GM19099 (cell line): ENCODE data around the gene FSTL4.

ENCODE experiments used
- POLR2A ChIP-seq: IDR thresholded peaks from 3 replicates; pipeline ENCODE4 v1.6.1; 2011; ENCODE audit warnings: low read depth; ENCODE audit not compliant: insufficient read length; ENCODE audit errors: extremely low read depth

FSTL4 gene

DNA sequence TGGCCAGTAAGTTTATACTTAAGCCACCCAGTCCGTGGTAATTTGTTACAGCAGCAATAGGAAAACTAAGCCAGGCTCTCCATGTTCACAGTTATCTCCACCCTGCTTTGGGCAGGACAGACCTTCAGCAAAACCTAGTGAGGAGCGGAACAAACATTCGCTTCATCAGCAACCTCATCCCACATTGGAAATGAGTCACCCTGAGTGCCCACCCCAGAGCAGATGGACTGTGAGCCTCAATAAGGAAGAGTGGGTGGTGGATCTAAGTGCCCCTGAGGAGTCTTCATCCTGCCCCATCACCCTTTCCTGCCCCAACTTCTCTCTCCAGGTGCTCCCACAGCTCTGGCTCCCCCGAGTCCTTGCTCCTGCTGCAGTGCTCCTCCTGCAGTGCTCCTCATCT, 78.8 kb downstream of the FSTL4 start:
- TF ChIP-seq POLR2A: no peak

DNA sequence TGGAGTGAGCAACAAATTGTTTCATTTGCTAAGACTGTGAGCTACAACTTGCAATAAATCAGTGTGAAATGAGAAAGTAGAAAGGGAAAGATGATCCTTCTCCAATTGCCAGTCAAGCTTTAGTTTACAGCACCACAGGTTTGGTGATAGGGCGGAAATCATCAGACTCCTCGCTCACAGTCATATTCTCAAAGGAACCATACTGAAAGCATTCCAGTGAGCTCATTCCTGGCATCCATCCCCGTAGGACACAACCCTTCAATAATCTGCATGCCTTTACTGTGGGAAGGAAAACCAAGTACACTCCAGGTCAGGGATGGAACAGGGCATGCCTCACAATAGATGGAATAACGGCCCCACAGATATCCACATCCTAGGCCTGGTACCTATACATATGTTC, 80.7 kb downstream of the FSTL4 start:
- TF ChIP-seq POLR2A: no peak

DNA sequence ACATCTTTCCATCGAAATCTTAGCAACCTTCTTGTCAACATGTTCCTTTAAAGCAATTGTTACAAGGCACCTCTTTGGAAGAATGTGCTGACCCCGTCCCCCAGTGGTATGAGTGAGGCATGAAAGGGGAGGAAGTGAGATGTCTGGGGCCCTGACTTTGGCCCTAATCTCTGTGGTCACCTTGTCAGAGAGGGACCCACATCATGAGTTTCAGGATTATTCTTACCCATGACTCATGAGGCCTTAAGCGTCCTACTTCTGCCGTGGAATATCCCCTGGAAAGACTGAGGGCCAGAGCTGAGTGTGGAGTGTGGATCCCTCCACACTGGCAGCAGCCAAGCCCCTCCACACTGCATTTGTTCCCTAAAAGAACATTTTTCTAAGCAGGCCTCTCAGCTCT, 81.2 kb downstream of the FSTL4 start:
- TF ChIP-seq POLR2A: no peak

DNA sequence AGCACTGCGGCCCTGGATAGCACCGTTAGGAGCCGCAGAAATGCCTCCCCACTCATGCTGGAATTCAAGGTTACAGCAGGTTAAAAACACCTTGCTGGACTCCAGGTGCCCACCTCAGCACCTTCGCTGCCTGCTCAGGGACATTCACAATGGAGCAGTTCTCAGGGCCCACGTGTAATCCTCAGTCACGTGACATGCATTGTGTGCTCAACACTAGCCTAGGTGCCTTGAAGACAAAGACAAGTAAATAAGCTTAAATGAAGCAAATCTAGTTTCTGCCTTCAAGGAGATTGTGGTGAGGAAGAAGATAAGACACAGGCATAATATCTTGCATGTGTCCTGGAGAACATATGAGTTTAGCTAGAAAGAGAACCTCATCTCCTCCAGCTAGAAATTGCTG, 82.1 kb downstream of the FSTL4 start:
- no peak for TF ChIP-seq POLR2A

DNA sequence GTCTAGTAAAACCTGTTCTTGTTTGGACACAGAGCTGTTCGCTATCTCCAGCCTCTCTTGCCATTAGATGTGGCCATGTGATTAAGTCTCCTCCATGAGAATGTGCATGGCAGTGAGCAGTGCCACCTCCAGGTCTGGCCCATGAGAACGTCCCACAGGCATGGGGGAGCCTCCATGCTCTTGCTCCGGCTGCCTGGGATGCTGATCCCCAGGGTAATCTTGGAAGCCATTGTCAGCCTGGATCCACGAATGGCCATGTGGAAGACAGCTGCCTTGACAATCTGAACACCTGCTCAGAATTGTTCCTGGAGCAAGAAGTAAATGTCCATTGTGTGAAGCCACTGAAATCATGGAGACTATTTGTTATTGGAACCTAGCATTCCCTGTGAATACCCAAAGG, 83.5 kb downstream of the FSTL4 start:
- TF ChIP-seq POLR2A: no peak

DNA sequence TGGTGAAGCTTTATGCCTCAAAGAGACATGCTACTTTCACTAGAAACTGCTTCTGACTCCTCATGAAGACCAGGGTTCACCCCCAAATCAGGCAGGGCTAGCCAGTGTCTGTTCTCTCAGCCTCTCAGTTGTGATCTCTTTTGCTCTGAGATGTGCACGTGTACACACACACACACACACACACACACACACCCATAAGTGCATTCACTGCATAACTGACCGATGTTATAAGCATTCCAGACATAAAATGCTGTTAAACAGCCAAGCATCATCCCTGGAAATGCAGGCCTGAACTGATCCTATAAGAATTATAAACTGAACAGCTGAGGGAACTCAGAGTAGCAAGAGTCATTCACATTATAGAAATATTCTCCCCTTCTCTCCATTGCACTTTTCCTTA, 85.0 kb downstream of the FSTL4 start:
- no peak for TF ChIP-seq POLR2A

DNA sequence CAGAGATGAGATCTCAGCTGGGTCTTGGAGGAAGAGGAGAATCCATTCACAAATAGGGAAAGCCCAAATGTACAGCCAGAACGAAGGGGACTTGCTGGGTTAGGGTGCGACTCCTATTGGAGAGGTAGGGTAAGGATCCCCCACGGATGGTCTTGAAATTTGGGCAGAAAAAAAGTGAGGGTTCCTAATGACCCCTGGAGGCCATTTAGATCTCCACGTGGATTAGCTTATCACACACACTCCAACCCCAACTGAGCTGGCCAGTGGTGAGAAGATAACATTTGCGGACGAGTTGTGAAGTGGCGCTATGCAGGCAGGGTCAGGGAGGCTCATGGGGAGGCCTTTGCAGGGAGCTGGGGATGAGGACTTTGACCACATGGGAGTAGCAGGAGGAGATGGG, 86.0 kb downstream of the FSTL4 start:
- TF ChIP-seq POLR2A: no peak

DNA sequence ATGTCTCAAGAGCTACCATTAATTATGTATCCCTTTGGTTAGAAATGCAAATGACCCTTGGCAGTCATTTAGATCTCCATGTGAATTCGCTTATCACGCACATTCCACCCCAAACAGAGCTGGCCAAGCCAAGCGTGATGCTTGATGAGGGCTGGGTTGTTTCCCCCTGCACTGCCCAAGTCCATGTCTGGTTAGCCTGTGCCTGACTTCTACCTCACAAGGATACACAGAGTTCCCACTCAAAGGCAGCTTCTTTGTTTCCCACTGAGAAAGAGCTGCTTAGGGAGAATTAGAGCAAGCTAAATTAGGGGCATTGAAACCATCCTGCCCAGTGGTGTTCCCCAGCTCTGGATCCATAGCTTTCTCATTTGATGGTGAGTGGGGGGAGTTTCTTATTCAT, 87.2 kb downstream of the FSTL4 start:
- TF ChIP-seq POLR2A: no peak

DNA sequence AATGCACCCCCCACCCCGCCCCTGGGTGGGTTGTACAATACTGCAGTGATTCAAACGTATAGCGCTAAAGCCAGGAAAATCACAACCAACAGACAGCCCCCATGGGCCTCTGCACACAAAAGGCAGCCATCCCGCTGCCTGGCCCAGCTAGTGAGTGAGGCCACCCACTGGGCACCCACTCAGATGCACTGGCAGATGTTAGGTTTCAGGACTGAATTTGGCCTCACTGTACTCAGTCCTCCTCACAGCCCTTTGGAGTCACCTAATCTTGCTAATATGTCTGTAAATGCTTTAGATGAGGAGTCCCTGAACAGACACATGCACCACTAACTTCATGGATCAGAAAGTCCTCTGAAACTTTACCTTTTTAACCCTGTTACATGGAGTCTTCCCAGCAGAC, 87.7 kb downstream of the FSTL4 start:
- TF ChIP-seq POLR2A: no peak

DNA sequence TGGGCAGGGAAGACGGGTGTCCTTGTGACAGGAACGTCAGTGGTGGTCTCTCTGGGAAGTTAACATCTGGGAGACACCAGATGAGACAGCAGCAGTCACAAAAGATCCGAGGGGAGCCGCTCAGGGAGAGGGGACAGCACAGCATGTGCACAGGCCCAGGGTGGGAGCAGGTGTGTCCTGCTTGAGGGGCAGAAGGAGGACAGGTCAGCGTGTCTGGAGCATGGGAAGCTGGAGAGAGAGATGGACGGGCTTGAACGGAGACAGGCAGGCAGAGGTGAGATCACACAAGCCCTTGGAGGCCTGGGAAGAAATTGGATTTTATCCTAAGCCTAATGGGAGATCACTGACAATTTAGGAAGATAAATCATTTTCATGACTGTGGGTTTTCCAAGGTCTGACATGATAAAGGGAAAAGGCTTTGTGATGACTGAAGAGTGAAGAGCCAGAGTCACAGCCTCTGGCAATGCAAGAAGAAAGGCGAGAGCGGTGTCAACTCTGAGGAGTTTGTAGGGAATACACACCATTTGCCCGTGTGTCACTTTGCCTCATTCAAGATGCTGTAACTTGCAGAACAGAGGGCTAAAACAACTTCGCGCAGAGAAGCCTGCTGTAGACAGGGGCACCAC, 88.3 kb downstream of the FSTL4 start:
- no peak for TF ChIP-seq POLR2A

DNA sequence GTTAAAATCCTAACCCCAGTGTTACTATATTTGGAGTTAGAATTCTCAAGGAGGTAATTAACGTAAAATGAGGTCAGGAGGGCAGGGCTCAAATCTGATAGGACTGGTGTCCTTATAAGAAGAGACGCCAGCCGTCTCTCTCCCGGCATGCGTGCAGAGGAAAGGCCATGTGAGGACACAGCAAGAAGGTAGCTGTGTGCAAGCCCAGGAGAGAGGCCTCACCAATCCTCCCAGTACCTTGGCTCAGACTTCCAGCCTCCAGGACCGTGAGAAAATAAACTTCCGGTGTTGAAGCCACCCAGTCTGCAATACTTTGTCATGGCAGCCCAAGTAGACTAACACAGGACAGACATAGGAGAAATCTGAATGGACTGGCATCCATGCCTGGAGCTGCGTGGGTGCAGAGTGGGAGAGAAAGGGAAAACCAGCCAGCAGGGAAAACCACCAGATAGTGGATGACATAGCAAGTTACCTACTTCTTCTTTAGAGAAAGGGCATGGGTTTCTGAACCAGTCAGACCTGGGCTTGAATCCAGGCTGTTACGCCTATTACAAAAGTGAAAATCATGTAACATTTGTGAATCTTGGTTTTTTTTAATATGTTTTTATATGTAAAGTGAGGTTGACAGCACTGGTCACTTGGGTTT, 89.2 kb downstream of the FSTL4 start:
- no peak for TF ChIP-seq POLR2A

DNA sequence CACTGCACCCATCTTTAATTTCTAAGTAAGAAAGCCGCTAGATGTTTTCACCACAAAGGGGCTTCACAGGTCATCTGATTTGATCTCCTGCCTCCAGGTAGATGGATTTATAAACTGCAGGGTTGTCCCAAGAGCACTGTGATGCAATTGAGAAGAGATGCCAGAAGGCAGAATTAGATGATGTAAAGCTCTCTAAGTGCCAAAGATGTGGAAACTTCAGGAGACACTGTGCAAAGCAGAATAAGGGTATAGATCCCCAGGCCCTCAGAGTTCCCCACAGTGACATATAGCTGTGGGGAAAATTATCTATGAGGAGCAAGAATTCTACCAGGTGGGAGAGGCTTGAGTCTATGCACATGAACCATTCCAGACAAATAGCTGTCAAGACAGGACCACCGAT, 90.5 kb downstream of the FSTL4 start:
- TF ChIP-seq POLR2A: no peak

DNA sequence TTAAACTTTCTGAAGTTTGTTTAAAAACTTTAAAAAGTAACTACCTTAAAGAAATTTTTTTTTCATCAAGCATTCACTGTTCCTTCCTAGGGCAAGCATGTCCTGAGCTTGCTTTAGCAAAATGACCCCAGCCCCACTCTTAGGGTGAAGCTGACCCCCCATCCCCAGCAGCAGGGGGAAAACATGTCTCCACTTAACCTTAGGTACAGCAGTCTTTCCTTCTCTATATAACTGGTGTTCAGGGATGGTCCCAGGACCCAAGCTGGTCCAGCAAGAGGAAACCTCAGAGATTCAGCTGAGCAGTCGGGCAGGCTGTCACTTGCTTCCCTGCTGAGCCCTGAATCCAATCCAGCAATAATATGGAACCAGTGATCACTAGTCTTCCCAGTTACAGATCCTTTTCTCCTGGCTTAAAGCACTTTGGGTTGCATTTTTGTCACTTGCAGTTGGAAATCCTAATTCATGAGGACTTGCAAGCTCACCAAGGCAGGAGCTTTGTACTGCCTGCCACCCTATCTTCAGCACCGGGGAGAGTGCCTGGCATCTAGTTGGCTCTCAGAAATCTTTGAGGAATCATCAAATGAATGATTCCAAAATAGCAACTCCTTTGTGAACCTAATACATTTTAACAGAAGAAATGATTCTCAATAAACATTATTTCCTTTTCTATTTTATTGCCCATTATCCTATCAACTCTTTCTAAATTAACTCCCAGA, 91.2 kb downstream of the FSTL4 start:
- no peak for TF ChIP-seq POLR2A

DNA sequence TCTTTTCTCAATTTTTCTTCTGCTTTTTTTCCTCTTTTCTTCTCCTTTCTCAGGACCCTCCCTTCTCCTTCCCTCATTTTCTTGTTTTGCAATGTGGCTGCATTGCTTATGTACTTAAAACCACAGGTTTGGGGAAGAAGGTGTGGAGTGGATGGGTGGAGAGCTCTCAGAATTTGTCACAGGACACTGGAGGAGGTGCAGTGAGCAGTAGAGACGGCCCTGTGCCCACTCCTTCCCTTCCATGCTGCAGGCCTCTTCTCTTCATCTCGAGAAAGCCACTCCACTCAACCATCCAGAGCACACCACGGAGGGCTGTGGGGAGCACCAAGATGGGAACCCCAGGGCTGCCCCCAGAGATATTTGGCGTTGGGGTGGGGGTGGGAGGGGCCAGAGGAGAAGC, 92.3 kb downstream of the FSTL4 start:
- TF ChIP-seq POLR2A: no peak

DNA sequence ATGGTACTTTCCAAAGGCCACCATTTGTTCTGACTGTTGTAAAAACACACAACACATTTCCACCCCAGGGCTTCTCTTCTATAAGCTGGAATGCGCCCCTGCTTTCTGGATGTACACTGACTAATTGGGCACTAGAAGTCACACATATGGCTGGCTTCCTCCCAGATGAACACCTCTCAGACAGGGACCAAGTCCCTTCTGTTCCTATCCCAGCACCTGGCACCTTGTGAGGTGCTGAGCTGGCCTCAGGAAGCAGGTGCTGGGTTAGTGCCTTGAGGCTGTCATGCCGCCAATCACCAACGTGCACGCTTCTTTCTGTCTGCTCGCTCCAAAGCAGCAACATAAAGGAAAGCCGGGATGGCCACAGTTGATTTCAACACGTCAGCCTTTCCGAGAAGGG, 93.2 kb downstream of the FSTL4 start:
- TF ChIP-seq POLR2A: no peak

DNA sequence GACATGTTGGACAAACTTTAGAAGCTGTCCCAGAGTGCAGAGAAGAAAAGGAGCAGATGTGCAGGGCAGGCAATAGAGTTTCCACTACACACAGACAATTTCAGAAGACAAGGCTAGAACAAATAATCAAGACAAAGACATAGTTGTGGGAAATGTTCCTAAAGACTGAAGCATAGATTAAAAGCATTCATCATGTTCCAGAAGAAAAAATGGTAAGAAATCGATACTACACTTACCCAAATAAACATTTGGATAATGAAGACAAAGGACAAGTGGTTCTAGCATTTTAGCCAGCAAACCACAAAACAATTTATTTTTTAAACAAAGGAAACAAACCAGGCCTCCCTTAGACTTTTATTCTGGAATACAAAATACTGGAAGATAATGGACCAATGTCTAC, 97.9 kb downstream of the FSTL4 start:
- TF ChIP-seq POLR2A: no peak
